Liver (tissue), 9 donors: Measurements from ENCODE around the gene PNMA6F. TPM values are rescaled to one million over a fixed set of nuclear protein-coding genes. Genes with fewer than 3 reads are reported as not detected.

Source experiments
- DNase-seq: peaks from one replicate; pipeline ENCODE4 v3.0.0-alpha.2; 2017; ENCODE audit warnings: low spot score
- H3K27ac ChIP-seq, 2 donors: one replicate each; pipeline ENCODE4 v1.7.0; 2013; ENCODE audit warnings: inconsistent platforms in 2 of 2, low read length in 2 of 2, control low read depth in 1 of 2, low read depth in 1 of 2, mild to moderate bottlenecking in 1 of 2
- H3K27me3 ChIP-seq, 4 donors: one replicate each; pipeline versions ENCODE4 v1.6.1 to v1.7.0; 2013; ENCODE audit warnings: low read length in 3 of 4, inconsistent platforms in 1 of 4, mild to moderate bottlenecking in 1 of 4, moderate library complexity in 1 of 4; ENCODE audit not compliant: control insufficient read depth in 4 of 4, insufficient read depth in 4 of 4
- H3K36me3 ChIP-seq, 4 donors: one replicate each; pipeline versions ENCODE4 v1.6.1 to v1.7.0; 2013; ENCODE audit warnings: low read length in 3 of 4, mild to moderate bottlenecking in 3 of 4, low read depth in 1 of 4, moderate library complexity in 1 of 4; ENCODE audit not compliant: control insufficient read depth in 4 of 4, insufficient read depth in 3 of 4
- H3K4me1 ChIP-seq, 4 donors: one replicate each; pipeline versions ENCODE4 v1.6.1 to v1.7.0; 2013; ENCODE audit warnings: low read length in 3 of 4, mild to moderate bottlenecking in 3 of 4, moderate library complexity in 1 of 4; ENCODE audit not compliant: control insufficient read depth in 4 of 4, insufficient read depth in 4 of 4
- H3K4me3 ChIP-seq, 3 donors: one replicate each; pipeline versions ENCODE4 v1.6.1 to v1.7.0; 2013; ENCODE audit warnings: low read length in 3 of 3, control low read depth in 1 of 3, low read depth in 1 of 3, mild to moderate bottlenecking in 1 of 3
- H3K9ac ChIP-seq, 2 donors: one replicate each; pipeline ENCODE4 v1.7.0; 2013; ENCODE audit warnings: low read length in 2 of 2, mild to moderate bottlenecking in 2 of 2, moderate library complexity in 2 of 2, control low read depth in 1 of 2, low read depth in 1 of 2
- H3K9me3 ChIP-seq, 4 donors: one replicate each; pipeline versions ENCODE4 v1.6.1 to v1.7.0; 2013; ENCODE audit warnings: low read length in 3 of 4; ENCODE audit not compliant: control insufficient read depth in 4 of 4
- EGR1 ChIP-seq, 2 donors: IDR thresholded peaks; 2 replicates each; pipeline ENCODE4 v1.6.1; 2016 to 2018; ENCODE audit warnings: antibody characterized with exemption in 2 of 2, low read depth in 2 of 2
- GABPA ChIP-seq, 2 donors: IDR thresholded peaks in 1 of 2; conservative IDR thresholded peaks in 1 of 2; 2 replicates each; pipeline ENCODE4 v1.6.1; 2016; ENCODE audit warnings: antibody characterized with exemption in 2 of 2, mild to moderate bottlenecking in 1 of 2, moderate library complexity in 1 of 2
- HNF4A ChIP-seq, 2 donors: conservative IDR thresholded peaks; 2 replicates each; pipeline ENCODE4 v1.6.1; 2016; ENCODE audit warnings: antibody characterized with exemption in 2 of 2, mild to moderate bottlenecking in 2 of 2
- HNF4G ChIP-seq: IDR thresholded peaks from 2 replicates; pipeline ENCODE4 v1.6.1; 2016; ENCODE audit warnings: antibody characterized with exemption
- JUND ChIP-seq, 2 donors: IDR thresholded peaks; 2 replicates each; pipeline ENCODE4 v1.6.1; 2016; ENCODE audit warnings: antibody characterized with exemption in 2 of 2
- NR2F2 ChIP-seq: IDR thresholded peaks from 2 replicates; pipeline ENCODE4 v1.6.1; 2016; ENCODE audit warnings: antibody characterized with exemption
- RAD21 ChIP-seq, 2 donors: IDR thresholded peaks; 2 replicates each; pipeline ENCODE4 v1.6.1; 2016; ENCODE audit warnings: antibody characterized with exemption in 2 of 2, mild to moderate bottlenecking in 2 of 2
- RXRA ChIP-seq, 2 donors: IDR thresholded peaks; 2 replicates each; pipeline ENCODE4 v1.6.1; 2017 to 2018; ENCODE audit warnings: antibody characterized with exemption in 2 of 2, mild to moderate bottlenecking in 1 of 2
- SP1 ChIP-seq: IDR thresholded peaks from 2 replicates; pipeline ENCODE4 v1.6.1; 2018; ENCODE audit warnings: antibody characterized with exemption, mild to moderate bottlenecking
- TAF1 ChIP-seq: conservative IDR thresholded peaks from 2 replicates; pipeline ENCODE4 v1.6.1; 2016; ENCODE audit warnings: antibody characterized with exemption, mild to moderate bottlenecking
- YY1 ChIP-seq: IDR thresholded peaks from 2 replicates; pipeline ENCODE4 v1.6.1; 2016; ENCODE audit warnings: antibody characterized with exemption, mild to moderate bottlenecking
- WGBS: extraction: QIAGEN DNeasy Blood & Tissue Kit; methylation state at CpG from one replicate; pipeline ENCODE4 v1.1.7; 2013; 5-methylcytosine and 5-hydroxymethylcytosine counted together
- polyA plus RNA-seq, 2 donors: library from polyadenylated mRNA; stranded (reverse) in 1 of 2; unstranded in 1 of 2; fragments of 200-250 nt in 1 of 2; fragments of >200 nt in 1 of 2; fragmentation: Nextera tagmentation in 1 of 2; extraction: Ambion mirVana in 1 of 2; gene quantifications; one replicate each; pipeline versions ENCODE4 v1.2.1 to v1.2.3, GENCODE V29; 2013 to 2015
- total RNA-seq, 2 donors: library from RNA; depleted of rRNA; stranded (reverse); fragments of >200 nt; gene quantifications; one replicate each; pipeline ENCODE4 v1.2.3, GENCODE V29; 2014
- TF ChIP-seq, protein P1 (sequence below): IDR thresholded peaks from 2 replicates; pipeline ENCODE4 v1.6.1; 2016; ENCODE audit warnings: antibody characterized with exemption, mild to moderate bottlenecking
- TF ChIP-seq, protein P2 (sequence below): IDR thresholded peaks from 2 replicates; pipeline ENCODE4 v1.6.1; 2016; ENCODE audit warnings: antibody characterized with exemption
- TF ChIP-seq, protein P3 (sequence below): IDR thresholded peaks from 2 replicates; pipeline ENCODE4 v1.6.1; 2016; ENCODE audit warnings: antibody characterized with exemption
- TF ChIP-seq, protein P4 (sequence below): IDR thresholded peaks from 2 replicates; pipeline ENCODE4 v1.6.1; 2016; ENCODE audit warnings: antibody characterized with exemption
- donor health status: healthy.
- donor health status: healthy.
- donor health status: healthy.
- donor health status: healthy.
- donor health status: healthy.

The PNMA6F gene
- total and polyA plus RNA-seq, 4 donors = not detected

DNA sequence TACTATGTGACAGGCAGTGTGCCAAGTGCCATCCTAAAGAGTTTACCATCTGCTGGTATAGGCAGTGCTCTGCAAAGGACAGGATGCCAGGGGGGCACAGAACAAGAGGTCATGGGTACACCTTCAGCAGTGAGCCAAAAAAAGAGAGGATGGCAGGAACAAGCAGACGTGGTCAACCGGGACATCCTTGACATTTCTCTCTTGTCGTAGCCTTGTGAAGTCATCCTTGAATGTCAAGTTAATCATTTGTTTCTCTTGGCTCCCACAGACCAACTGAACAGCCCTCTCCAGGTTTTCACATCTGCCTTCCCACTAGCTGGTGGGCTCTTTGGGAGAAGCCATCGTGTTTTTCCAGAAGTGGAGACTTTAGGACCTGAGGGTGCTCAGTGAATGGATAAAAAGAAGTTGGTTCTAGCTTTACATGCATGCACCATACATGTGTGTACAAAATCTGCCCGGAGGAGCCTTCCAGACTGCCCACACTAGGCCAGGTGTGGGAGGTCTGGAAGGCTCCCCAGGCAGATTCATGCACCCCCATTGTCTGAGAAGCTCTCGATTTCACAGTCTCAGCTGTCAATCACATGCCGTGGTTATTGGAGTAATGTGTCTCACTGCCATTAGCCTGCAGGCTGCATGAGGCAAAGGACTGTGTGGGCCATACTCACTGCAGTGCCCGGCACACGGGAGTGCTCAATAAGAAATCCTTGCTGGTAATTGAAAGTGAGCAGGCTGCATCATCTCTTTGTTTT is 16.4 kb downstream of the PNMA6F start:
- Histone ChIP-seq H3K9me3 (no peaks in the 10 kb centered on the region), H3K4me3 (no peak overlapping the region), H3K27me3 (no peaks in the 10 kb centered on the region), H3K36me3 (no peaks in the 10 kb centered on the region), H3K9ac (no peak overlapping the region), H3K4me1 (no peaks in the 10 kb centered on the region), H3K27ac (no peak overlapping the region)
- WGBS = 80% methylated on average over 9 of the region's 9 CpGs
- no peak for DNase-seq
- TF ChIP-seq SP1 (no peak), JUND (IDR thresholded peaks at IDR 0.05) (no peak), TAF1 (no peak)

DNA sequence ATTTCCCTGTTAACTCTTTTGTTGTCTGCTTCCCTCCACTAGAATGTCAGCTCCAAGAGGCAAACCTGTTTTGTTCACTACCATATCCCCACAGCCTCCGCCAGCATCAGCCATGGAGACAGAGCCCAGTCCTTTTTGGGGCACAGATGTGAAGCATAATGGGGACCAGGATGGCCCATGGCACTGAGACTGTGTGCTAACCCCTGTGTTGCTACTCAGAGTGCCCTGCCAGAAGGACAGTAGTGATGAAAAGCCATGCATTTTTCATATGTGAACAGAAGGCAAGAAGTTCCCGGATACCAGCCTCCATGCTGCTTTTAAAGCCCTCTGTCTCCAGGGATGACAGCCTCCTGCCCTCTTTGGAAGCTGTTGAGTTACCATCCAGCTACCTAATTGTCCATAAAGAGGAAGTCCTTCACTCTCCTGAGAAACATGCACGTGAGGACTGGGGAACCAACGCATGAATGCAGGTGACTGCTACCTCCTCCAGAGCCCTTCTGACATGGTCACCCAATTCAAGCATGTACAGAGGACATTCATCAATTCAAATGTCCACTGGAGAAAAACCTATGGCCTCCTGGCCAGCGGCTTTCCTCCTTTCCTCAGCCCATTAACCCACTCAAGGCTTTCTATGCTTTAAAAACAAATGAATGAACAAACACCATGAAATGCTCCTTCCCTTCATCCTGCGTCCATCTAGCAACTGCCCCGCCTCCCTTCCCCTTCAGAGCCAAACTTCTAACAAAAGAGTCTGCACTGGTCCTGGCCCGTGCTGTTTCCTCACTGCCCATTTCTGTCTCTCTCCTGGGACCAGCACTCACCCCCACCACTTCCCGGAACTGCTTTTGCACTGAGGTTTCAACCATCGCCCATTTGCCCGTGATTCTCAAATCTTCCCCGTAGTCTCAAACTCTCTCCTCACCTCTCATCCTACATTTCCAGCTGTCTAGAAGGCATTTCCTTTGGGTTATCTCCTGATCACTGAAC is 18.0 kb downstream of the PNMA6F start:
- Histone ChIP-seq H3K36me3 (no peaks in the 10 kb centered on the region), H3K4me1 (no peaks in the 10 kb centered on the region), H3K9me3 (no peaks in the 10 kb centered on the region), H3K9ac (no peak overlapping the region), H3K27me3 (no peaks in the 10 kb centered on the region), H3K4me3 (no peak overlapping the region), H3K27ac (no peak overlapping the region)
- TF ChIP-seq HNF4A (conservative IDR thresholded peaks at IDR 0.05) (no peak), JUND (IDR thresholded peaks at IDR 0.05) (no peak), YY1 (no peak), TAF1 (no peak), GABPA (IDR thresholded peaks at IDR 0.05 in 1 of 2, conservative IDR thresholded peaks at IDR 0.05 in 1 of 2) (no peak), RAD21 (IDR thresholded peaks at IDR 0.05) (no peak)
- TF ChIP-seq, protein P1, sequence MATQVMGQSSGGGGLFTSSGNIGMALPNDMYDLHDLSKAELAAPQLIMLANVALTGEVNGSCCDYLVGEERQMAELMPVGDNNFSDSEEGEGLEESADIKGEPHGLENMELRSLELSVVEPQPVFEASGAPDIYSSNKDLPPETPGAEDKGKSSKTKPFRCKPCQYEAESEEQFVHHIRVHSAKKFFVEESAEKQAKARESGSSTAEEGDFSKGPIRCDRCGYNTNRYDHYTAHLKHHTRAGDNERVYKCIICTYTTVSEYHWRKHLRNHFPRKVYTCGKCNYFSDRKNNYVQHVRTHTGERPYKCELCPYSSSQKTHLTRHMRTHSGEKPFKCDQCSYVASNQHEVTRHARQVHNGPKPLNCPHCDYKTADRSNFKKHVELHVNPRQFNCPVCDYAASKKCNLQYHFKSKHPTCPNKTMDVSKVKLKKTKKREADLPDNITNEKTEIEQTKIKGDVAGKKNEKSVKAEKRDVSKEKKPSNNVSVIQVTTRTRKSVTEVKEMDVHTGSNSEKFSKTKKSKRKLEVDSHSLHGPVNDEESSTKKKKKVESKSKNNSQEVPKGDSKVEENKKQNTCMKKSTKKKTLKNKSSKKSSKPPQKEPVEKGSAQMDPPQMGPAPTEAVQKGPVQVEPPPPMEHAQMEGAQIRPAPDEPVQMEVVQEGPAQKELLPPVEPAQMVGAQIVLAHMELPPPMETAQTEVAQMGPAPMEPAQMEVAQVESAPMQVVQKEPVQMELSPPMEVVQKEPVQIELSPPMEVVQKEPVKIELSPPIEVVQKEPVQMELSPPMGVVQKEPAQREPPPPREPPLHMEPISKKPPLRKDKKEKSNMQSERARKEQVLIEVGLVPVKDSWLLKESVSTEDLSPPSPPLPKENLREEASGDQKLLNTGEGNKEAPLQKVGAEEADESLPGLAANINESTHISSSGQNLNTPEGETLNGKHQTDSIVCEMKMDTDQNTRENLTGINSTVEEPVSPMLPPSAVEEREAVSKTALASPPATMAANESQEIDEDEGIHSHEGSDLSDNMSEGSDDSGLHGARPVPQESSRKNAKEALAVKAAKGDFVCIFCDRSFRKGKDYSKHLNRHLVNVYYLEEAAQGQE = no peak
- TF ChIP-seq, protein P2, sequence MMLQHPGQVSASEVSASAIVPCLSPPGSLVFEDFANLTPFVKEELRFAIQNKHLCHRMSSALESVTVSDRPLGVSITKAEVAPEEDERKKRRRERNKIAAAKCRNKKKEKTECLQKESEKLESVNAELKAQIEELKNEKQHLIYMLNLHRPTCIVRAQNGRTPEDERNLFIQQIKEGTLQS = no peak
- WGBS = 80% methylated on average over 12 of the region's 12 CpGs
- DNase-seq = no peak

DNA sequence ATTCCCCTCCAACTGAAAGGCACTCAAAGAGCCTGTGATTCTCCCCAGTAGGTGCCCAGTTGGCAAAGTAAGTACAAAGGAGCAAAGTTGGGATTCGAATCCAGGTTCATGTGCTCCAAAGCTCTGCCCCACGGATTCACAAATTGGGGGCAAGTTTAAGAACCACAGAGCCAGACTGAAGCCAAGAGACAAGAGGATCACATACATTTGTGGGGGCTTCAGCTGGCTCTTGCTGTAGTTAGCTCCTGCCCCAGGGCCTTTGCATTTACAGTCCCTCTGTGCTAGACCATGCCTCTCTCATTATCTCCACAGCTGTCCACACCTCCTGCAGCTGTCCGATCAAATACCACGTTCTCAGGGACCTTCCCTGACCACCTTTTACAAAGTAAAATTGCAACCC is 18.8 kb downstream of the PNMA6F start:
- H3K9ac ChIP-seq = no peak overlapping the region
- H3K27ac ChIP-seq = no peak overlapping the region
- no peak for DNase-seq
- H3K4me3 ChIP-seq = no peak overlapping the region
- no peak for TF ChIP-seq RXRA (IDR thresholded peaks at IDR 0.05)
- TF ChIP-seq GABPA (IDR thresholded peaks at IDR 0.05 in 1 of 2, conservative IDR thresholded peaks at IDR 0.05 in 1 of 2) = no peak
- TF ChIP-seq, protein P1 = no peak
- no peak for TF ChIP-seq SP1
- TF ChIP-seq JUND (IDR thresholded peaks at IDR 0.05) = no peak
- TF ChIP-seq YY1 = no peak
- TF ChIP-seq, protein P3, sequence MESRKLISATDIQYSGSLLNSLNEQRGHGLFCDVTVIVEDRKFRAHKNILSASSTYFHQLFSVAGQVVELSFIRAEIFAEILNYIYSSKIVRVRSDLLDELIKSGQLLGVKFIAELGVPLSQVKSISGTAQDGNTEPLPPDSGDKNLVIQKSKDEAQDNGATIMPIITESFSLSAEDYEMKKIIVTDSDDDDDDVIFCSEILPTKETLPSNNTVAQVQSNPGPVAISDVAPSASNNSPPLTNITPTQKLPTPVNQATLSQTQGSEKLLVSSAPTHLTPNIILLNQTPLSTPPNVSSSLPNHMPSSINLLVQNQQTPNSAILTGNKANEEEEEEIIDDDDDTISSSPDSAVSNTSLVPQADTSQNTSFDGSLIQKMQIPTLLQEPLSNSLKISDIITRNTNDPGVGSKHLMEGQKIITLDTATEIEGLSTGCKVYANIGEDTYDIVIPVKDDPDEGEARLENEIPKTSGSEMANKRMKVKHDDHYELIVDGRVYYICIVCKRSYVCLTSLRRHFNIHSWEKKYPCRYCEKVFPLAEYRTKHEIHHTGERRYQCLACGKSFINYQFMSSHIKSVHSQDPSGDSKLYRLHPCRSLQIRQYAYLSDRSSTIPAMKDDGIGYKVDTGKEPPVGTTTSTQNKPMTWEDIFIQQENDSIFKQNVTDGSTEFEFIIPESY = no peak
- no peak for TF ChIP-seq NR2F2
- no peak for TF ChIP-seq EGR1 (IDR thresholded peaks at IDR 0.05; ENCODE audit: low read depth in 2 of 2)
- TF ChIP-seq TAF1 = no peak
- no peak for TF ChIP-seq RAD21 (IDR thresholded peaks at IDR 0.05)
- no peak for TF ChIP-seq HNF4G
- TF ChIP-seq, protein P4, sequence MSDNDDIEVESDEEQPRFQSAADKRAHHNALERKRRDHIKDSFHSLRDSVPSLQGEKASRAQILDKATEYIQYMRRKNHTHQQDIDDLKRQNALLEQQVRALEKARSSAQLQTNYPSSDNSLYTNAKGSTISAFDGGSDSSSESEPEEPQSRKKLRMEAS = no peak
- no peaks in the 10 kb centered on the region for H3K9me3 ChIP-seq
- WGBS = 85% methylated on average over 4 of the region's 4 CpGs
- no peaks in the 10 kb centered on the region for H3K36me3 ChIP-seq
- H3K4me1 ChIP-seq = no peaks in the 10 kb centered on the region
- no peaks in the 10 kb centered on the region for H3K27me3 ChIP-seq
